Activated gamma-delta T cell (primary cell): Measurements from ENCODE around the gene C2CD2.
"Not testable (repeated sequence)": the region's sequence is repeated elsewhere in the genome, so short reads cannot be mapped to it uniquely, and the experiment has no call there.

Source experiments
- DNase-seq: peaks from one replicate; lab custom pipeline; 2025; lab: John Stamatoyannopoulos, UW
- total RNA-seq, 2 donors: gene quantifications; one replicate each; lab custom pipeline; 2026; lab: John Stamatoyannopoulos, UW

C2CD2 gene
- total RNA-seq: 14.3 to 17.9 reads per million in 2 donors

GRCh38 chr21:41953831-41954653 lies at the start of gene C2CD2:
C2CD2 (minus strand) TSS chr21:41954018; CDS start chr21:41953648, 370 bp downstream.
- no peak for DNase-seq

GRCh38 chr21:42003051-42003461 lies 49.2 kb upstream of the C2CD2 start:
- DNase-seq: no peak

GRCh38 chr21:42002421-42002958 lies 48.7 kb upstream of the C2CD2 start:
- no peak for DNase-seq

- DNase-seq: no peak
Measured at GRCh38 chr21:42001781-42002180, 48.0 kb upstream of the C2CD2 start.

DNA sequence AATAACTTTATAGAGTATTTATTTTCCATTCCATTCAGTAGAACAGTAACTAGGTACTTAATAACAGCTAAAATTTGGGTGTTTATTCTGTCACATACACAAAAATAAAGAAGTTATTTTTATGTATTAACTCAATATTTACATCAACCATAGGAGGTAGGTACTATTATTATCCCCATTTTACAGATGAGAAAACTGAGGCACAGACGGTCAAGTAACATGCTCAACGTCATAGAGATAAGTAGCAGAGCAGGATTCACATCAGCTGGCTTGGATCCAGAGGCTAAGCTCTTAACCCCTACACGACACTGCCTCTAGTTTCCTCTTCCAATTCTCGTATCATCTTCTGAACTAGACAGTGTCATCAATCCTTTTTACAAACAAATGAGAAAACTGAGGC lies 47.1 kb upstream of the C2CD2 start:
- no peak for DNase-seq

DNA sequence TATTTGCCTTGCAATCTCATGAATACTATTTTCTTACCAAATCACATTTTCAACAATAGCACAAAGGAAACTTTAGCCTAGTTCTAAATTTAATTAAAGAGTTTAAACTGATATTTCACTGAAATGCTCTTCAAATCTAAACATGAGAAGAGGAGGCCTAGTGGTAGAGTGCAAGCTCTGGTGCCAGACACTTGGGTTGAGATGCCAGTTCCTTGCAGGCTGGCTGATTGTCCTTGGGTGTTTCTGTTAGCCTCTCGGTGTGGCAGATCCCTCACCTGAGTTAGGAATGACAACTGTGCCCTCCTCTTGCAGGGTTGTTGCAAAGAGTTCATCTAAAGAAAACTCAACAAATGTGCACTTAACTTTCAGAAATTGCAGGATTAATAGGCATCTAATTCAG lies 43.8 kb upstream of the C2CD2 start:
- DNase-seq: no peak

DNA sequence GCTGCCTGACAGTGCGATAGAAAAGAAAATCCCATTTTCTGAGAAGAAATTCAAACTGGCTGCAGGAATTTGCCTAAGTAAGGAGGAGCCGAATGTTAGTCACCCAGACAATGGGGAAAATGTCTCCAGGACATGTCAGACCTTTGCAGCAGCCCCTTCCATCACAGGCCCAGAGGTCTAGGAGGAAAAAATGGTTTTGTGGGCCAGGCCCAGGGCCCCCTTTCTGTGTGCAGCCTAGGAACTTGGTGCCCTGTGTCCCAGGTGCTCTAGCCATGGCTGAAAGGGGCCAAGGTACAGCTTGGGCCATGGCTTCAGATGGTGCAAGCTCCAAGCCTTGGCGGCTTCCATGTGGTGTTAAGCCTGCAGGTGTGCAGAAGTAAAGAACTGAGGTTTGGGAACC lies 41.8 kb upstream of the C2CD2 start:
- no peak for DNase-seq

- not testable (repeated sequence) for DNase-seq
Measured at GRCh38 chr21:41994613-41995012, 40.8 kb upstream of the C2CD2 start.

DNA sequence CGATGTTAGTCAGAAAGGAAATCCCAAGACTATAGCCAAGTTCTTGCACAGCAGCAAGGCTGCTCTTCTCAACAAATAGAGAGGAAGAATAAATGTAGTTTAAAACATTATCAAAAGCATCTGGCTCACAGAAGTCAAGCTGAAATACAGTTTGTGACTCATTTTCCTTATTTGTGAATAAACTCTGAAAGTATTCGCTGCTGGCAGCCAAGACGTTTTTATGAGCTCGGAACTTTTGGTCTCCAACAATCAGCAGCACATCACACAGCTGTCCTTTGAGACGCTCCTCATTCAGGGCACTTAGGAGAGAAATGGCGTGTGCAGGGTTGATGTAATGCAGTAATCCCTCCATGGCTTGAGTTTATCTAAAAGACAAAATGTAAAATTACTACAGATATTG lies 39.9 kb upstream of the C2CD2 start:
- DNase-seq: no peak

- DNase-seq: no peak
Measured at GRCh38 chr21:41992576-41992975, 38.8 kb upstream of the C2CD2 start.

- no peak for DNase-seq
Measured at GRCh38 chr21:41991659-41992058, 37.8 kb upstream of the C2CD2 start.

DNA sequence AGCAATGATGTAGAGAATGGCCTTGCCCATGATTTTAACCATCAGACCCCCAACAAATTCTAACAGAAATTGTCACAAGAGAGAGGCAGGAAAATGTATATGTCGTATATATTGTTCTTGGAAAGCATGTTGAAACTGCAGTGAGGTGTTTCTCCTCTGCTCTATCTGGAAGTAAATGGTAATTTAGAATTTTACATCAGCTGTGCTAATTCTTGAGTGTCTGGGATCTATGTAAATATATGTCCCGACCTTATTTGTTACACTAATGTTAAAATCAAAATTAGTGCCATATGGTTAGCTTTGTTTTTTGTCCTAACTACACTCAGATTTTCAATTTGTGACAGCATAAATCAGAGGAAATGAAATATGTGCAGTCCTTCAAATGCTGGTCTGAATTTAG lies 35.9 kb upstream of the C2CD2 start:
- DNase-seq: no peak

DNA sequence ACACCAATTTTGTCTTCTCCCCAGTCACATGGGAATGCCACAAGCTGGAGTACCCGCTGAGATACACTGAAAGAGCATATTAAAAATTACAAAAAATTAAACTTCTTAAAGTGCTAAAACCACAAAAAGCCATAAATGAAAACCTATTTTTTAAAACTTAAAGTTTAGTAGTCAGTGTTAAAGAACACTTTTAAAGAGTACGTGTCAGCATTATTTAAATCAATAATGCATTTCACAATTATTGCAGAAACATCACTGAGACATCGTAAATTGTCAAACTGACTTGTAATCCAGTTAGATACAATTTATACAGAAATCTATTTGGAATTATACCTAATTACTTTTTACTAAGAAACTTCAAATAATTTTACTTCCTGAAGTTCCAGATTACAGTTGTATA lies 33.5 kb upstream of the C2CD2 start:
- DNase-seq: no peak

DNA sequence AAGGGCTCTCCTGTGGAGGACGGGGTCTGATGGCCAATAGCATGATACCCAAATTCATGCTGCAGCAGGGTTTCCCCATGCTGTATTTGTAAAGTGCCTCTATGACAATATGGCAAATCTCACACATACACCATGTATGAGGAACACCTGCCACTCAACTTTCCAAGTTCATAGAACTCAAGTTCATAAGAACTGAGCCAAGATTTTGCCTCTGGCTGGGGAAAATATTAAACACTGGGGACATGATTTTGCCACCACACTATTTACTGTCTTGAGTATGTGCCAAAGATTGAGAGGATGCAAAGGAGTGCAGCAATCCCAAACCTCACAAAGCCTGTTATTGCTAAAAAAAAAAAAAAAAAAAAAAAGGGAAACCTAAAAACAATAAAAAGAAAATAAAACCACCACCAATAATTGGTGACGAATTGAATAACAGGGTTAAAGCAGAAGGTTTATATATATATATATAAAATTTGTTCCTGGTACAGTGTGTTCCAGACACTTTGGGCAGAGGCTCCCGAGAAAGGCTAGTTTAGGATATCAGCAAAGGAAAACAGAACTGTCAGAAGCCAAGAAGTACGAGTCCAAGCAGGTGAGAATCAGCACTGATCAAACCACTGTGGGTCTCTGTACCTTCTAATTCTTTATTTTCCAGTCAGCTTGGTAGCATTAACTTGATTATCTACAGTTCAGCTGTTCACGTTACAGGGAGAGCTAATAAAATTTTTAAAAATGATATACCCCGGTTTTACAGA lies 32.0 kb upstream of the C2CD2 start:
- no peak for DNase-seq

DNA sequence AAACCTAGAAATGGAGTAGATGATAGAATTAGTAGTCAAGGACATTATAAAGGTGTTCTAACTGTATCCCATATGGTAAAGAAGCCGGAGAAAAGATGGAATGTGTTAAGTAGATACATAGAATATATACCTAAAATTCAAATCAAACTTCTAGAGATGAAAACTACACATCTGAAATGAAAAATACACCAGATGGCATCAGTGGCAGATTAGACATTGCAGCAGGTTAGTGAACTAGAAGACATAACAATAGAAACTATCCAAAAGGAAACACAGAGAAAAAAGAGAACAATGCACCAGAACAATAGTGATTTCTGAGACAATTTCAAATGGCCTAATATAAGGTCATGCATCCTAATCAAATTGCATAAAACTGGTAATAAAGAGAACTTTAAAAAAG lies 29.4 kb upstream of the C2CD2 start:
- DNase-seq: no peak

- DNase-seq: no peak
Measured at GRCh38 chr21:41980561-41980960, 26.7 kb upstream of the C2CD2 start.

GRCh38 chr21:41979751-41980369 lies 26.0 kb upstream of the C2CD2 start:
- DNase-seq: no peak

DNA sequence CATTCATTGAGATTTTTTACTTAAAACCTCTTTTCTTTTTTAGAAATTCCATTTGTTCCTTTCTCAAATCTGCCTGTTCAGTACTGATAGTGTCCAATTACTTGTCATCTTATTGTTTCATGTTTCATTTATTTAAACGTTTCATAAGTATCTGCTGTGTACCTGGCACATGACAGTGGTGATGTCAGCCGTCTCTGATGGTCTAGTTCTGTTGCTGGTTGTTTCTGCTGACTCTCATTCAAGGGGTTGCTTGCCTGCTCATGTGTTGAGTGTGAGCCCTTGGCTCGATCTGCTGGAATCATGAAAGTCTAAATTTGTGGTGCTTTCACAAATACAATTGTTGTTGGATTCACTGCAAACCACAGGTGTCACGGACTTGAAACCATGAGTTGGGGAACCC lies 25.5 kb upstream of the C2CD2 start:
- no peak for DNase-seq

DNA sequence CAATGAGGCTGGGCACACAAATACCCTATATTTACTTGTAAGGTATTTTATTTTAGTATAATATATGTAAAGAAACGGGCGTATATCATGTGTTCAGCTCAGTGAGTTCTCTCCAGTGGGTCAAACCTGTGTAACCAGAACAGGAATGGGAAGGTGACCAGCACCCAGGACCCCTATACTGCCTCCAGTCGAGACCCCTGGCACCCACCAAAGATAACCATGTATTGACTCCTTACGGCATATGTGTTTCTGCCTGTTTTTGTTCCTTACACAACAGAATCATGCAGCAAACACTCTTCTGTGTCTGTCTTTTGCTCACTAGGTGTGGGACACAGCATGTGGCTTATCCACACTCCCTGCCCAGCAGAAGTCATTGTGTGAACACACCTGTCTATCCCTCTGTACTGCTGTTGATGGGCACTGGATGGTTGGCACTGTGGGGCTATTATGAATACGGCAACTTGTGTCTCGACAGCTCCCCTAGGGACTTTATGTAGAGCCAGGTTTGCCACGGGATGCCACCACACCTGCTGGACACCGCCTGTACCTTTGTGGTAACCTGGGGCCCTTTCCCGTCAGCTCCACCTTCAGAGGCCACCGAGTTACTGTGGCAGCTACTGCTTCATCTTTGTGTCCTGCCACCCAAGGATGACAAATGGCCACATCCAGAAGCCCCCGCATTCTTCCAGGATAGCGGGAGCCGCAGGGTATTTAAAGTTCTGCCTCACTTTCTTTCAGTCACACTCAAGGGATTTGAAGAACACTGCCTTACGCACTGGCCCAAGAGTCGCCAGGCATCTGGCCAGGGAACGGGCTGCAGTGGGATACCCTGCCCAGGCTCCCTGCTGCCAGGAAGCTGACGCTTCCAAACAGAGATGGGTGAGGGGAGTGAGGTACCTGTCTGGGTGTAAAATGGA lies 23.5 kb upstream of the C2CD2 start:
- no peak for DNase-seq

GRCh38 chr21:41976611-41977010 lies 22.8 kb upstream of the C2CD2 start:
- no peak for DNase-seq
